Neural crest cell (in vitro differentiated cells): ENCODE results near the gene CCL22. TPM values are rescaled to one million over a fixed set of nuclear protein-coding genes. Genes with fewer than 3 reads are reported as not detected.

Source experiments
- DNase-seq: peaks from one replicate; pipeline ENCODE4 v3.0.0; 2021; ENCODE audit warnings: low read depth, mixed read lengths, low spot score
- H3K27ac Mint-ChIP-seq: one replicate; pipeline ENCODE4 v1.8.0; 2021; ENCODE audit warnings: mild to moderate bottlenecking, mixed read lengths; ENCODE audit not compliant: unreplicated experiment
- H3K27me3 Mint-ChIP-seq: 2 replicates; pipeline ENCODE4 v1.8.0; 2021; ENCODE audit warnings: low read depth, mild to moderate bottlenecking, mixed read lengths
- H3K36me3 Mint-ChIP-seq: 2 replicates; pipeline ENCODE4 v1.8.0; 2021; ENCODE audit warnings: low read depth, mild to moderate bottlenecking, mixed read lengths
- H3K4me1 Mint-ChIP-seq: 2 replicates; pipeline ENCODE4 v1.8.0; 2021; ENCODE audit warnings: mixed read lengths
- H3K4me3 Mint-ChIP-seq: one replicate; pipeline ENCODE4 v1.8.0; 2021; ENCODE audit warnings: mild to moderate bottlenecking, mixed read lengths
- H3K9me3 Mint-ChIP-seq: 2 replicates; pipeline ENCODE4 v1.8.0; 2021; ENCODE audit warnings: mixed read lengths
- CTCF ChIP-seq: fragments of 200-600 bp; sonication (generic); conservative IDR thresholded peaks from 2 replicates; pipeline ENCODE4 v1.5.0; 2021; ENCODE audit warnings: antibody characterized with exemption, mild to moderate bottlenecking
- total RNA-seq: library from RNA; stranded (reverse); gene quantifications from 2 replicates; pipeline ENCODE4 v1.2.1, GENCODE V29; 2021

The CCL22 gene
- total RNA-seq, 1 donor from 2014 or later = not detected

DNA sequence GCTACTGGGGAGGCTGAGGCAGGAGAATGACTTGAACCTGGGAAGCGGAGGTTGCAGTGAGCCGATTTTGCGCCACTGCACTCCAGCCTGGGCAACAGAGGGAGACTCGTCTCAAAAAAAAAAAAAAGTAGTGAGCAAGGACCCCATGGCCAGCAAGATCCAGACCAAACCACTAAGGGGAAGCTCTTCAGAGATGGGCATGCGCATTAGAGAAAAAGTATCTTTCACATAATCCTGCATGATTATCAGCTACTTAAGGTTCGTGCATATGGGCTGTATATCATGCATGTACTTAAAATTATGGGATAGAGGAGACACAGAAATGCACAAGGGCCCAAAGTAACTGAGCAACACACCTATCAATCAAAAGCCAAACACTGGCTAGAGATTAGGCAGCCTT lies 10.7 kb upstream of the CCL22 start:
- Mint-ChIP-seq H3K27ac (no peak overlapping the region), H3K4me3 (no peak overlapping the region), H3K9me3 (peaks cover 4% of the 10 kb centered on the region), H3K27me3 (peaks cover 62% of the 10 kb centered on the region), H3K4me1 (no peaks in the 10 kb centered on the region), H3K36me3 (no peaks in the 10 kb centered on the region)
- DNase-seq = no peak
- no peak for TF ChIP-seq CTCF

- no peaks in the 10 kb centered on the region for H3K36me3 Mint-ChIP-seq
- peaks cover 62% of the 10 kb centered on the region for H3K27me3 Mint-ChIP-seq
- no peaks in the 10 kb centered on the region for H3K4me1 Mint-ChIP-seq
- H3K27ac Mint-ChIP-seq = no peak overlapping the region
- H3K9me3 Mint-ChIP-seq = peaks cover 4% of the 10 kb centered on the region
- TF ChIP-seq CTCF = no peak
- no peak overlapping the region for H3K4me3 Mint-ChIP-seq
- DNase-seq = no peak
Observed at GRCh38 chr16:57348327-57348726, 10.3 kb upstream of the CCL22 start.

DNA sequence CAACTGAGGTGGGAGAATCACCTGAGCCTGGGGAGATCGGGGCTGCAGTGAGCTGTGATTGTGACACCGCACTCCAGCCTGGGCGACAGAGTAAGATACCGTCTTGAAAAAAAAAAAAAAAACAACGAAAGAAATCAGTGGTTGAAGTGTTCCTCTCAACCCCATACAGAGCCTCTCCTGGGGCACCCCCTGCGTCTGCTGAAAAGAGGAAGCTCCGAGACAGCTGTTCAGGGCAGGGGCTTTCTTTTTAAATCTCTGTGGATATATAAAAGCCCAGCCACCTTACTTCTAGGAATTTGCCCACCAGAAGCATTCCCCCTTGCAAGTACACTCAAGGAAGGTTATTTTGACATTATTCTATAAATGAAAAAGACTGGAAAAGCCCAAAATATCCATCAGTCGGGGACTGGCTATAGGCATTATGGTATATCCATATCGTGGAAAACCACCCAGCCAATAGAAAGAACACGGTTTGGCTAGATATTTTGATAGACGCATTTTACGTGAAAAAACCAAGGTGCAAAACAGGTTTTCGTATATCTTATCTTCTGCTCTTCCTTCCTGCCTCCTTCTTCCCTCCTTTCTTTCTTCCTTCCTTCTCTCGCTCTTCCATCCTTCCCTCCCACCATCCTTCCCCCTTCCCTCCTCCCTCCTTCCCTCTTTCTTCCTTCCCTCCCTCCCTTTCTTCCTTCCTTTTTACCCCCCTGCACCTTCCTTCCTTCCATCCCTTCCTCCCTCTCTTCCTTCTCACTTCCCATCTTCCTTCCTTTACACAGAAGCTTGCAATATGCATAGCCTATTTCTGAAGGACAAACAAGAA lies 9.2 kb upstream of the CCL22 start:
- TF ChIP-seq CTCF = no peak
- DNase-seq = no peak

DNA sequence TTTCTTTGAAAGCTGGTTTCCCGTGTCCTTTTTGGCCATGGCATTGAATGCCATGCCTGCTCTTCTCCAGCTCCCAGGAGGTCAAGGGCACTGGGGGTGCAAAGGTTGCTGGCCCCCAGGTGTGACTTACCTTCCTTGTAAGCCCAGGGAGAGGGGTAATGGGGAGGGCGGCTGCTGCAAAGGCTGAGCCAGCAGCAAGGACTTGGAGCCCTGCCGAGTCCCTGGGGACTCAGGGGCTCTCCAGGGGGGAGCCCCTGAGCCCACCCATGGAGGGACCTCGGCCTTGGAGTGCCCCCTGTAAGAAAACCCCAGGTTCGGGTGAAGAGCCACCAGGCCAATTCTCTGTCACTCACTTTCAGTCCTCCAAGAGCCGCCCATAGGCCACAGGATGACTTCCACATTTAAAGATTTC lies 5.9 kb upstream of the CCL22 start:
- Mint-ChIP-seq H3K4me3 (no peak overlapping the region), H3K36me3 (no peaks in the 10 kb centered on the region)
- DNase-seq = no peak

More for the DNA sequence above, 9.2 kb upstream of the CCL22 start:
- H3K27me3 Mint-ChIP-seq = peaks cover 57% of the 10 kb centered on the region
- H3K9me3 Mint-ChIP-seq = peaks cover 4% of the 10 kb centered on the region
- H3K27ac Mint-ChIP-seq = no peak overlapping the region
- H3K4me3 Mint-ChIP-seq = no peak overlapping the region
- H3K4me1 Mint-ChIP-seq = no peaks in the 10 kb centered on the region
- H3K36me3 Mint-ChIP-seq = no peaks in the 10 kb centered on the region

GRCh38 chr16:57354311-57354710 lies 4.3 kb upstream of the CCL22 start:
- DNase-seq = no peak
- H3K36me3 Mint-ChIP-seq = no peaks in the 10 kb centered on the region
- no peak for TF ChIP-seq CTCF
- no peaks in the 10 kb centered on the region for H3K9me3 Mint-ChIP-seq
- no peak overlapping the region for H3K4me3 Mint-ChIP-seq
- peaks cover 23% of the 10 kb centered on the region for H3K27me3 Mint-ChIP-seq
- no peaks in the 10 kb centered on the region for H3K4me1 Mint-ChIP-seq
- H3K27ac Mint-ChIP-seq = no peak overlapping the region

More for the DNA sequence above, 5.9 kb upstream of the CCL22 start:
- no peaks in the 10 kb centered on the region for H3K9me3 Mint-ChIP-seq
- no peak for TF ChIP-seq CTCF
- peaks cover 39% of the 10 kb centered on the region for H3K27me3 Mint-ChIP-seq
- H3K27ac Mint-ChIP-seq = no peak overlapping the region
- H3K4me1 Mint-ChIP-seq = no peaks in the 10 kb centered on the region
